H1 (cell line): ENCODE measurements around the gene NAA25. TPM values are rescaled to one million over a fixed set of nuclear protein-coding genes. Genes with fewer than 3 reads are reported as not detected.
A peak's percentile ranks its signal among the peaks of the same experiment; 100 is the strongest.

Source experiments
- CTCF ChIA-PET: fragments of 300-600 bp; sonication (Branson Sonifier 250); formaldehyde crosslinking; loops from one replicate; lab custom pipeline; 2021; ENCODE audit not compliant: partially characterized antibody; lab: Charles Lee
- POLR2A ChIA-PET: fragments of 300-600 bp; sonication (Branson Sonifier 250); formaldehyde crosslinking; loops from one replicate; lab custom pipeline; 2021; ENCODE audit warnings: inconsistent platforms; ENCODE audit not compliant: partially characterized antibody; lab: Charles Lee
- DNase-seq, 2 experiments: peaks; one replicate each; pipeline versions ENCODE4 v3.0.0 to v3.0.0-alpha.2; 2010 to 2022; ENCODE audit warnings: low spot score in 2 of 2, low read depth in 1 of 2, mixed read lengths in 1 of 2
- FAIRE-seq: peaks from 2 replicates; lab custom pipeline; 2011; peaks lifted over from hg19 to GRCh38; lab: Jason Lieb, UNC
- H2AFZ ChIP-seq: 2 replicates; pipeline ENCODE4 v1.8.1; 2012; ENCODE audit warnings: low read length, inconsistent platforms
- H2AK5ac ChIP-seq: 2 replicates; pipeline ENCODE4 v1.6.1; 2013; ENCODE audit warnings: low read depth, low read length
- H2BK120ac ChIP-seq: replicated peaks from 2 replicates; pipeline ENCODE3; 2013; ENCODE audit warnings: low read depth, low read length, inconsistent platforms
- H2BK12ac ChIP-seq: 2 replicates; pipeline ENCODE4 v1.6.1; 2013; ENCODE audit warnings: low read depth, low read length
- H2BK15ac ChIP-seq: 2 replicates; pipeline ENCODE4 v1.6.1; 2013; ENCODE audit warnings: low read length
- H2BK20ac ChIP-seq: 2 replicates; pipeline ENCODE4 v1.6.1; 2013; ENCODE audit warnings: low read length
- H2BK5ac ChIP-seq: 2 replicates; pipeline ENCODE4 v1.6.1; 2013; ENCODE audit warnings: low read depth, low read length
- H3K14ac ChIP-seq: 2 replicates; pipeline ENCODE4 v1.6.1; 2013; ENCODE audit warnings: inconsistent platforms; ENCODE audit not compliant: insufficient read length
- H3K18ac ChIP-seq: 2 replicates; pipeline ENCODE4 v1.6.1; 2013; ENCODE audit warnings: low read length; ENCODE audit errors: extremely low read depth
- H3K23ac ChIP-seq: 2 replicates; pipeline ENCODE4 v1.6.1; 2013; ENCODE audit warnings: inconsistent platforms; ENCODE audit not compliant: insufficient read length
- H3K23me2 ChIP-seq: 2 replicates; pipeline ENCODE4 v1.6.1; 2013; ENCODE audit warnings: low read depth, low read length
- H3K27ac ChIP-seq: 2 replicates; pipeline ENCODE4 v1.6.1; 2011; ENCODE audit warnings: low read depth, low read length, inconsistent platforms
- H3K27me3 ChIP-seq, 4 experiments: replicated peaks in 1 of 4; 1 replicate in 1 of 4; 2 replicates in 3 of 4; pipeline versions ENCODE4 v1.6.1 to v1.8.1; 2011 to 2013; ENCODE audit warnings: low read length in 3 of 4, mild to moderate bottlenecking in 3 of 4, inconsistent platforms in 2 of 4, mixed read lengths in 2 of 4, moderate library complexity in 1 of 4; ENCODE audit not compliant: control insufficient read depth in 3 of 4, insufficient read depth in 3 of 4; ENCODE audit errors: extremely low read depth in 1 of 4
- H3K36me3 ChIP-seq, 4 experiments: 2 replicates each; pipeline versions ENCODE4 v1.6.1 to v1.8.1; 2011 to 2013; ENCODE audit warnings: mild to moderate bottlenecking in 4 of 4, low read length in 3 of 4, moderate library complexity in 2 of 4, control low read depth in 1 of 4, inconsistent platforms in 1 of 4; ENCODE audit not compliant: insufficient read depth in 4 of 4, control insufficient read depth in 2 of 4
- H3K4ac ChIP-seq: replicated peaks from 2 replicates; pipeline ENCODE3; 2013; ENCODE audit warnings: low read length, low read depth, mixed read lengths, inconsistent platforms; ENCODE audit not compliant: insufficient read length
- H3K4me1 ChIP-seq, 4 experiments: replicated peaks in 1 of 4; 1 replicate in 1 of 4; 2 replicates in 3 of 4; pipeline versions ENCODE4 v1.6.1 to v1.8.1; 2011 to 2013; ENCODE audit warnings: low read length in 3 of 4, inconsistent platforms in 2 of 4, mixed read lengths in 1 of 4; ENCODE audit not compliant: insufficient read depth in 4 of 4, control insufficient read depth in 3 of 4
- H3K4me2 ChIP-seq, 2 experiments: 2 replicates each; pipeline versions ENCODE4 v1.6.1 to v1.8.1; 2011 to 2013; ENCODE audit warnings: low read depth in 2 of 2, low read length in 2 of 2, control low read depth in 1 of 2, inconsistent platforms in 1 of 2, mild to moderate bottlenecking in 1 of 2; ENCODE audit not compliant: insufficient read depth in 1 of 2
- H3K4me3 ChIP-seq, 4 experiments: fragments of 200-600, 300-600 bp in 1 of 4; sonication (generic), shearing (Covaris generic), sonication (Bioruptor Twin) in 1 of 4; 2 replicates each; pipeline versions ENCODE4 v1.5.1 to v1.8.1; 2011 to 2016; ENCODE audit warnings: low read length in 4 of 4, low read depth in 3 of 4, control low read depth in 2 of 4, inconsistent platforms in 2 of 4, mild to moderate bottlenecking in 2 of 4, mixed read lengths in 1 of 4, moderate library complexity in 1 of 4; ENCODE audit not compliant: insufficient read depth in 2 of 4; ENCODE audit errors: extremely low read depth in 1 of 4
- H3K56ac ChIP-seq: replicated peaks from 2 replicates; pipeline ENCODE3; 2013; ENCODE audit warnings: low read depth, mild to moderate bottlenecking, mixed read lengths, low read length, inconsistent platforms; ENCODE audit not compliant: insufficient read length
- H3K79me1 ChIP-seq: 2 replicates; pipeline ENCODE4 v1.6.1; 2013; ENCODE audit warnings: low read depth, low read length, control low read depth
- H3K79me2 ChIP-seq, 2 experiments: 2 replicates each; pipeline versions ENCODE4 v1.6.1 to v1.8.1; 2012 to 2013; ENCODE audit warnings: low read length in 2 of 2, mild to moderate bottlenecking in 2 of 2, inconsistent platforms in 1 of 2; ENCODE audit not compliant: insufficient read depth in 2 of 2, control insufficient read depth in 1 of 2
- H3K9ac ChIP-seq, 4 experiments: replicated peaks in 1 of 4; 1 replicate in 1 of 4; 2 replicates in 3 of 4; pipeline versions ENCODE4 v1.6.1 to v1.8.1; 2011 to 2013; ENCODE audit warnings: low read depth in 3 of 4, low read length in 3 of 4, control low read depth in 2 of 4, mild to moderate bottlenecking in 2 of 4, moderate library complexity in 2 of 4, inconsistent platforms in 1 of 4; ENCODE audit errors: extremely low read depth in 1 of 4
- H3K9me3 ChIP-seq, 2 experiments: 2 replicates each; pipeline versions ENCODE4 v1.6.1 to v1.8.1; 2012 to 2013; ENCODE audit warnings: mild to moderate bottlenecking in 2 of 2, moderate library complexity in 2 of 2, control low read depth in 1 of 2, inconsistent platforms in 1 of 2, low read depth in 1 of 2, low read length in 1 of 2, mixed read lengths in 1 of 2; ENCODE audit not compliant: insufficient read depth in 2 of 2
- H4K20me1 ChIP-seq, 2 experiments: replicated peaks in 1 of 2; 2 replicates each; pipeline versions ENCODE3 to v1.8.1; 2011 to 2013; ENCODE audit warnings: inconsistent platforms in 2 of 2, low read length in 2 of 2, mild to moderate bottlenecking in 1 of 2; ENCODE audit not compliant: insufficient read depth in 2 of 2, control insufficient read depth in 1 of 2
- H4K5ac ChIP-seq: 2 replicates; pipeline ENCODE4 v1.6.1; 2013; ENCODE audit warnings: low read length, low read depth, mixed read lengths, inconsistent platforms; ENCODE audit not compliant: insufficient read length
- H4K8ac ChIP-seq: 2 replicates; pipeline ENCODE4 v1.8.0; 2013; ENCODE audit warnings: mild to moderate bottlenecking, moderate library complexity, low read length, inconsistent platforms; ENCODE audit not compliant: insufficient read depth; ENCODE audit errors: extremely low read depth
- H4K91ac ChIP-seq: replicated peaks from 2 replicates; pipeline ENCODE3; 2013; ENCODE audit warnings: low read length, mixed read lengths, inconsistent platforms; ENCODE audit not compliant: insufficient read length
- CEBPB ChIP-seq: IDR thresholded peaks from 2 replicates; pipeline ENCODE4 v1.6.1; 2012; ENCODE audit warnings: low read depth, low read length
- MAFK ChIP-seq: IDR thresholded peaks from 2 replicates; pipeline ENCODE4 v1.6.1; 2012; ENCODE audit warnings: low read depth, mild to moderate bottlenecking, improper control_type of control experiment, low read length
- POLR2A ChIP-seq, 2 experiments: IDR thresholded peaks; 1 replicate in 1 of 2; 2 replicates in 1 of 2; pipeline ENCODE4 v1.6.1; 2011; ENCODE audit warnings: low read depth in 2 of 2, low read length in 2 of 2, mild to moderate bottlenecking in 2 of 2; ENCODE audit errors: control extremely low read depth in 1 of 2
- POLR2AphosphoS5 ChIP-seq: IDR thresholded peaks from 2 replicates; pipeline ENCODE4 v1.6.1; 2011; ENCODE audit warnings: low read depth, low read length
- RNF2 ChIP-seq: fragments of 200-900, 300-1000 bp; sonication (generic); IDR thresholded peaks from 2 replicates; pipeline ENCODE4 v1.7.1; 2016; ENCODE audit warnings: borderline replicate concordance, low read depth, mild to moderate bottlenecking, antibody characterized with exemption, low read length; ENCODE audit not compliant: poor library complexity, severe bottlenecking; ENCODE audit errors: missing control alignments
- WGBS, 2 experiments: shearing (Covaris generic) in 1 of 2; methylation state at CpG; one replicate each; pipeline versions ENCODE4 v1.1.6 to v1.1.7; 2013 to 2015; ENCODE audit warnings: low lambda C conversion rate in 2 of 2, mixed read lengths in 2 of 2, inconsistent platforms in 1 of 2, low coverage in 1 of 2, missing lambda C conversion rate in 1 of 2; ENCODE audit not compliant: insufficient replicate concordance in 2 of 2, insufficient coverage in 1 of 2, insufficient read length in 1 of 2; ENCODE audit errors: extremely low coverage in 1 of 2, missing lambda C conversion rate in 1 of 2; 5-methylcytosine and 5-hydroxymethylcytosine counted together
- polyA plus RNA-seq, 7 experiments: library from polyadenylated mRNA; depleted of rRNA in 3 of 7; stranded (reverse) in 5 of 7; unstranded in 2 of 7; fragments of >200 nt in 5 of 7; fragments of 200-250 nt in 2 of 7; gene quantifications; 1 replicate in 5 of 7; 2 replicates in 1 of 7; 4 replicates in 1 of 7; pipeline versions ENCODE4 v1.2.1 to v1.2.3, GENCODE V29; 2011 to 2013; ENCODE audit warnings: missing spikeins in 2 of 7, mixed read lengths in 2 of 7
- total RNA-seq: library from RNA; stranded (reverse); fragmentation: NEBNext Ultra II Directional; extraction: Animal tissue kit (Norgen Biotek cat#: 25700); gene quantifications from 2 replicates; pipeline ENCODE4 v1.2.1, GENCODE V29; 2021

The NAA25 gene
- total and polyA plus RNA-seq, 2 of the 8 experiments (the other 6 are each of a cell fraction or from before 2014, with no cell fraction given): 10.8 to 60.3 TPM

- H2BK120ac ChIP-seq: no peak overlapping the region
- no peak overlapping the region for H3K18ac ChIP-seq
- no peak overlapping the region for H3K56ac ChIP-seq
- DNase-seq: no peak
- ChIA-PET POLR2A (interaction anchor here (1.0 to 9.6 kb wide), 3 partner anchors 13 to 20 kb away, joined by 5 to 90 read pairs (median 5); partner anchors contain the start of gene TRAFD1), CTCF (interaction anchor here (0.6 to 1.0 kb wide), 2 partner anchors 17 to 22 kb away, joined by 3 read pairs; no protein-coding TSS in a partner anchor)
- no peak overlapping the region for H4K8ac ChIP-seq
- no peak overlapping the region for H2BK15ac ChIP-seq
- H2BK5ac ChIP-seq: no peak overlapping the region
- H3K9ac ChIP-seq: no peak overlapping the region; a peak in 1 of 7 replicates
- H3K23ac ChIP-seq: no peak overlapping the region
- H2BK20ac ChIP-seq: no peak overlapping the region
- no peak overlapping the region for H4K5ac ChIP-seq
- H3K27ac ChIP-seq: no peak overlapping the region
- peaks cover 2 to 12% (median 3%) of the 10 kb centered on the region in 4 experiments; a peak in 4 of 7 replicates for H3K4me1 ChIP-seq
- H3K36me3 ChIP-seq: peaks cover 0 to 29% (median 14%) of the 10 kb centered on the region in 4 experiments; a peak in 5 of 8 replicates
- 86% methylated on average over 8 of the region's 8 CpGs; no CpG with 5 or more reads in 1 of the 2 experiments for WGBS, 2 experiments
- no peak overlapping the region for H3K14ac ChIP-seq
- H3K9me3 ChIP-seq: no peaks in the 10 kb centered on the region
- peaks cover 2% of the 10 kb centered on the region; the same call in 1 of the 2 replicates for H3K79me1 ChIP-seq
- FAIRE-seq: no peak
- H2BK12ac ChIP-seq: no peak overlapping the region
- peaks cover 50 to 98% of the 10 kb centered on the region in 2 experiments for H3K79me2 ChIP-seq
- H2AK5ac ChIP-seq: no peak overlapping the region
- peaks cover 8% of the 10 kb centered on the region; the same call in 1 of the 2 replicates for H3K23me2 ChIP-seq
- H3K4me3 ChIP-seq: no peak overlapping the region
- H3K4ac ChIP-seq: no peak overlapping the region
- no peak overlapping the region for H2AFZ ChIP-seq
- peak overlapping the region; percentile 32 to 43 for H3K4me2 ChIP-seq
- TF ChIP-seq POLR2A (IDR thresholded peaks at IDR 0.05; ENCODE audit: control extremely low read depth in 1 of 2, low read depth in 2 of 2, low read length in 2 of 2): 0 out of 3 replicates have a peak, but pooled peaks of 1 of the 2 experiments have one; percentile 30
- no peak for TF ChIP-seq POLR2AphosphoS5
- TF ChIP-seq RNF2: no peak
- peak; percentile 84 for TF ChIP-seq MAFK
- TF ChIP-seq CEBPB: no peak
- peaks cover 16 to 21% of the 10 kb centered on the region in 2 experiments for H4K20me1 ChIP-seq
- no peaks in the 10 kb centered on the region for H3K27me3 ChIP-seq
- H4K91ac ChIP-seq: no peak overlapping the region
Observed at GRCh38 chr12:112103758-112104503, 4.7 kb downstream of the NAA25 start.
